SK-MEL-5 (cell line): ENCODE data around the gene PLD4. TPM values are rescaled to one million over a fixed set of nuclear protein-coding genes. Genes with fewer than 3 reads are reported as not detected.
"Not testable (repeated sequence)": the region's sequence is repeated elsewhere in the genome, so short reads cannot be mapped to it uniquely, and the experiment has no call there.

ENCODE experiments used
- DNase-seq: peaks from one replicate; pipeline ENCODE4 v3.0.0-alpha.2; 2016; ENCODE audit warnings: low read depth, low spot score
- in situ Hi-C: cut with HindIII; loops from 2 replicates; pipeline ENCODE4 v1.10.0; 2016; ENCODE audit warnings: low sequenced_read_pairs, high pct_unique_total_duplicates, low pct_unique_long_range_greater_than_20kb
- total RNA-seq: library from RNA; depleted of rRNA; stranded (reverse); fragments of >200 nt; shearing (Covaris generic); gene quantifications from 2 replicates; pipeline ENCODE4 v1.2.3, GENCODE V29; 2014

The PLD4 gene
- total RNA-seq, 1 experiment from 2014 or later, result not detected

DNA sequence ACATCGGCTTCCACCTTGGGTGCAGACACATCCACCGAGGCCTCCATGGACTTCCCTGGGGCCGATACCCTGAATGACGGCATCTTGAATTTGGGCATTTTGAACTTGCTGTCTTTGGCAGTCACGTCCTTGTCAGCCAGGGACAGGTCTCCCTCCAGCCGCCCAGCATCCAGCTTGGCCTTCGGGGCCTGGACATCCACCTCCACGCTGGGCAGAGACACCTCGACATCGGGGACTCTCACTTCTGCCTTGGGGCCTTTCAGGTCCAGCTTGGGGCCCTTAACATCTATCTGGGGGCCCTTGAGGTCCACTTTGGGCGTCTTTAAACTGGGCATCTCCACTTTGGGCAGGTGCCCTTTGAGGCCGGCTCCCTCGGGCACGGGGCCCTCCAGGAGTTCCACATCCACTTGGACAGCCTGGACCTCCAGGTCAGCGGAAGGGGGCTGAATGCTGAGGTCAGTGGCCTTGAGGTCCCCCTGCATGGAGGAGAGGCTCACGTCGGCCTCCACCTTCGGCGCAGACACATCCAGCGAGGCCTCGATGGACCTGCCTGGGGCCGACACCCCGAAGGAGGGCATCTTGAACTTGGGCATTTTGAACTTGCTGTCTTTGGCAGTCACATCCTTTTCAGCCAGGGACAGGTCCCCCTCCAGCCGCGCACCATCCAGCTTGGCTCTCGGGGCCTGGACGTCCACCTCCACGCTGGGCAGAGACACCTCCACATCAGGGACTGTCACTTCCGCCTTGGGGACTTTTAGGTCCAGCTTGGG, 19.9 kb downstream of the PLD4 start:
- DNase-seq, in situ Hi-C loops: not testable (repeated sequence)

DNA sequence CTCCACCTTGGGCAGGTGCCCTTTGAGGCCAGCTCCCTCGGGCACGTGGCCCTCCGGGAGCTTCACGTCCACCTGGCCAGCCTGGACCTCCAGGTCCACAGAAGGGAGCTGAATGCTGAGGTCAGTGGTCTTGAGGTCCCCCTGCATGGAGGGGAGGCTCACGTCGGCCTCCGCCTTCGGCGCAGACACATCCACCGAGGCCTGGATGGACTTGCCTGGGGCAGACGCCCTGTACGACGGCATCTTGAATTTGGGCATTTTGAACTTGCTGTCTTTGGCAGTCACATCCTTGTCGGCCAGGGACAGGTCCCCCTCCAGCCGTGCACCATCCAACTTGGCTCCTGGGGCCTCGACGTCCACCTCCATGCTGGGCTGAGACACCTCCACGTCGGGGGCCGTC, 20.6 kb downstream of the PLD4 start:
- in situ Hi-C loops, DNase-seq: not testable (repeated sequence)

GRCh38 chr14:104945986-104946965, 21.6 kb downstream of the PLD4 start:
- in situ Hi-C loops, DNase-seq: not testable (repeated sequence)

- in situ Hi-C loops, DNase-seq: not testable (repeated sequence)
These were observed 22.5 kb downstream of the PLD4 start for GRCh38 chr14:104947201-104947600.

DNA sequence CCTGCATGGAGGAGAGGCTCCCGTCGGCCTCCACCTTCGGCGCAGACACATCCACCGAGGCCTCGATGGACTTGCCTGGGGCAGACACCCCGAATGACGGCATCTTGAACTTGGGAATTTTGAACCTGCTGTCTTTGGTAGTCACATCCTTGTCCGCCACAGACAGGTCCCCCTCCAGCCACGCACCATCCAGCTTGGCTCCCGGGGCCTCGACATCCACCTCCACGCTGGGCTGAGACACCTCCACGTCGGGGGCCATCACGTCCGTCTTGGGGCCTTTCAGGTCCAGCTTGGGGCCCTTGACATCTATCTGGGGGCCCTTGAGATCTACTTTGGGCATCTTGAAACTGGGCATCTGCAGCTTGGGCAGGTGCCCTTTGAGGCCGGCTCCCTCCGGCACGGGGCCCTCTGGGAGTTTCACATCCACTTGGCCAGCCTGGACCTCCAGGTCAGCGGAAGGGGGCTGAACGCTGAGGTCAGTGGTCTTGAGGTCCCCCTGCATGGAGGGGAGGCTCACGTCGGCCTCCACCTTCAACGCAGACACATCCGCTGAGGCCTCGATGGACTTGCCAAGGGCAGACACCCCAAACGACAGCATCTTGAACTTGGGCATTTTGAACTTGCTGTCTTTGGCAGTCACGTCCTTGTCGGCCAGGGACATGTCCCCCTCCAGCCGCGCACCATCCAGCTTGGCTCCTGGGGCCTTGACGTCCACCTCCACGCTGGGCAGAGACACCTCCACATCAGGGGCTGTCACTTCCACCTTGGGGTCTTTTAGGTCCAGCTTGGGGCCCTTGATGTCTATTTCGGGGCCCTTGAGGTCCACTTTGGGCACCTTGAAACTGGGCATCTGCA, 23.4 kb downstream of the PLD4 start:
- DNase-seq, in situ Hi-C loops: not testable (repeated sequence)

DNA sequence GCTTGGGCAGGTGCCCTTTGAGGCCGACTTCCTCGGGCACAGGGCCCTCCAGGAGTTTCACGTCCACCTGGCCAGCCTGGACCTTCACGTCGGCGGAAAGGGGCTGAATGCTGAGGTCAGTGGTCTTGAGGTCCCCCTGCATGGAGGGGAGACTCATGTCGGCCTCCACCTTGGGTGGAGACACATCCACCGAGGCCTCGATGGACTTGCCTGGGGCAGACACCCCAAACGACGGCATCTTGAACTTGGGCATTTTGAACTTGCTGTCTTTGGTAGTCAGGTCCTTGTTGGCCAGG, 24.0 kb downstream of the PLD4 start:
- no peak for DNase-seq
- in situ Hi-C loops, result no loop called here

DNA sequence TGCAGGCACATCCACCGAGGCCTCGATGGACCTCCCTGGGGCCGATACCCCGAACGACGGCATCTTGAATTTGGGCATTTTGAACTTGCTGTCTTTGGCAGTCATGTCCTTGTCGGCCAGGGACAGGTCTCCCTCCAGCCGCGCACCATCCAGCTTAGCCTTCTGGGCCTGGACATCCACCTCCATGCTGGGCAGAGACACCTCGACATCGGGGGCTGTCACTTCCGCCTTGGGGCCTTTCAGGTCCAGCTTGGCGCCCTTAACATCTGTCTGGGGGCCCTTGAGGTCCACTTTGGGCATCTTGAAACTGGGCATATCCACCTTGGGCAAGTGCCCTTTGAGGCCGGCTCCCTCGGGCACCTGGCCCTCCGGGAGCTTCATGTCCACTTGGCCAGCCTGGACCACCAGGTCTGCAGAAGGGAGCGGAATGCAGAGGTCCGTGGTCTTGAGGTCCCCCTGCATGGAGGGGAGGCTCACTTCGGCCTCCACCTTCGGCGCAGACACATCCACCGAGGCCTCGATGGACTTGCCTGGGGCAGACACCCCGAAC, 24.8 kb downstream of the PLD4 start:
- DNase-seq, in situ Hi-C loops: not testable (repeated sequence)

DNA sequence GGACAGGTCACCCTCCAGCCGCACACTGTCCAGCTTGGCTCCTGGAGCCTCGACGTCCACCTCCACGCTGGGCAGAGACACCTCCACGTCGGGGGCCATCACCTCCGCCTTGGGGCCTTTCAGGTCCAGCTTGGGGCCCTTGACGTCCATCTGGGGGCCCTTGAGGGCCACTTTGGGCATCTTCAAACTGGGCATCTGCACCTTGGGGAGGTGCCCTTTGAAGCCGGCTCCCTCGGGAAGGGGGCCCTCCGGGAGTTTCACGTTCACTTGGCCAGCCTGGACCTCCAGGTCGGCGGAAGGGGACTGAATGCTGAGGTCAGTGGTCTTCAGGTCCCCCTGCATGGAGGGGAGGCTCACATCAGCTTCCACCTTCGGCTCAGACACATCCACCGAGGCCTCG, 25.3 kb downstream of the PLD4 start:
- in situ Hi-C loops, result no loop called here
- no peak for DNase-seq

- DNase-seq, in situ Hi-C loops: not testable (repeated sequence)
These were observed 26.0 kb downstream of the PLD4 start for GRCh38 chr14:104950701-104951100.

DNA sequence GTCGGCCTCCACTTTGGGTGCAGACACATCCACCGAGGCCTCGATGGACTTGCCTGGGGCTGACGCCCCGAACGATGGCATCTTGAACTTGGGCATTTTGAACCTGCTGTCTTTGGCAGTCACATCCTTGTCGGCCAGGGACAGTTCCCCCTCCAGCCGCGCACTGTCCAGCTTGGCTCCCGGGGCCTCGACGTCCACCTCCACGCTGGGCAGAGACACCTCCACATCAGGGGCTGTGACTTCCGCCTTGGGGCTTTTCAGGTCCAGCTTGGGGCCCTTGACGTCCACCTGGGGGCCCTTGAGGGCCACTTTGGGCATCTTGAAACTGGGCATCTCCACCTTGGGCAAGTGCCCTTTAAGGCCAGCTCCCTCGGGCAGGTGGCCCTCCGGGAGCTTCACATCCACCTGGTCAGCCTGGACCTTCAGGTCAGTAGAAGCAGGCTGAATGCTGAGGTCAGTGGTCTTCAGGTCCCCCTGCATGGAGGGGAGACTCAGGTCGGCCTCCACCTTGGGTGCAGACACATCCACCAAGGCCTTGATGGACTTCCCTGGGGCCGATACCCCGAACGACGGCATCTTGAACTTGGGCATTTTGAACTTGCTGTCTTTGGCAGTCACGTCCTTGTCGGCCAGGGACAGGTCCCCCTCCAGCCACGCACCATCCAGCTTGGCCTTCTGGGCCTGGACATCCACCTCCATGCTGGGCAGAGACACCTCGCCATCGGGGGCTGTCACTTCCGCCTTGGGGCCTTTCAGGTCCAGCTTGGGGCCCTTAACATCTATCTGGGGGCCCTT, 27.4 kb downstream of the PLD4 start:
- in situ Hi-C loops, result not testable (repeated sequence)

DNA sequence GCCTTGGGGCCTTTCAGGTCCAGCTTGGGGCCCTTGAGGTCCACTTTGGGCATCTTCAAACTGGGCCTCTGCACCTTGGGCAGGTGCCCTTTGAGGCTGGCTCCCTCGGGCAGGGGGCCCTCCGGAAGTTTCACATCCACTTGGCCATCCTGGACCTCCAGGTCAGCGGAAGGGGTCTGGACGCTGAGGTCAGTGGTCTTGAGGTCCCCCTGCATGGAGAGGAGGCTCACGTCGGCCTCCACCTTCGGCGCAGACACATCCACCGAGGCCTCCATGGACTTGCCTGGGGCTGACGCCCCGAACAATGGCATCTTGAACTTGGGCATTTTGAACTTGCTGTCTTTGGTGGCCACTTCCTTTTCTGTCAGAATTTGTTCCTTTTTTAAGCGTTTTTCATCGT, 28.4 kb downstream of the PLD4 start:
- DNase-seq, result no peak
- in situ Hi-C loops, result no loop called here

More for the DNA sequence above, 27.4 kb downstream of the PLD4 start:
- not testable (repeated sequence) for DNase-seq

GRCh38 chr14:104953896-104954656, 29.4 kb downstream of the PLD4 start:
- in situ Hi-C loops, result no loop called here
- no peak for DNase-seq

DNA sequence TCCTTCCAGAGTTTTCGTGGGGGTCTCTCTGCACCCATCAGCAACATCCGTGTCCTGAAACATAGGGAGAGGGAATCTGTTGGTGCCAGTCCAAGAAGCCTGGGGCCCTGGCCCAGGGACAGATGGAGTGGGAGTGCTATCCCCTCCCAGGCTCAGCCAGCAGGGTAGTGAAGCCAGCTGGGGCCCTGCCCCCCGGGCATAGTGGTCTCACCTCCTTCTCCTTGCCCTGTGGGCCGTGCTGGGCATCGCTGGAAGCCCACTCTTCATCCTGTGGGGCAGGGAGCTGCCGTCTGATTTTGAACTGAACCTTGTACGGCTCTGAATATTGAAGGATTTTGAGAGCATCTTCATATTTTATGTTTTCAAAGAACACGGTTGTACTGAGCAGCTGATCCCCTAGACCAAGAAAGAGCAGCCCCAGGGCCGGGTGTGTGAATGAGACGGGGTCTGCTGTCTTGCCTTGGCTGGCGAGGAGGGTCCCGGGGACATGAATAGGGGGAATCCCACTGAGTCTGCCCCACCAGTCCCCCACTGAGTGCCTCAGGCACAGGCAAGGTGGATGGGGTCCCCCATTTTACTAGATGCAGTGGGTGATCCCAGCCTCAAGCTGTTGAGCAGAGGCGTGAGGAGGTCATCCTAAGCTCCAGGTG, 30.2 kb downstream of the PLD4 start:
- no peak for DNase-seq
- in situ Hi-C loops, result no loop called here

DNA sequence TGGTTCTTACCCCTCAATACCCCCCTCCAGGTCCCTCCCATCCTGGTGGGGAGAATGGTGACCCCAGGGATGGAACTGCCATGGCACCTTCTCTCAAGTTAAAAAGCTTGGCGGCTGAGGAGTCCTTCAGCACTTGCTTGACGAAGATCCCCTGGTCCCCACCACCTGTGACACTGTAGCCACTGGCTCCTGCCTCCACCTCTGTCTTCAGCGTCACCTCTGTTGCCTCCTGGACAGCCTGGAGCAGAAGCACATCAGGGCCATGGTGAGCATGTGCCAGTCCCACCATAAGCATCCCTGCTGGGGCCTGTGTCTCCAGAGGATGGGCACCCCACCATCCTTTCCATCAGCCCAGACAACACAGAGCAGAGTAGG, 30.7 kb downstream of the PLD4 start:
- DNase-seq, result no peak
- in situ Hi-C loops, result no loop called here

DNA sequence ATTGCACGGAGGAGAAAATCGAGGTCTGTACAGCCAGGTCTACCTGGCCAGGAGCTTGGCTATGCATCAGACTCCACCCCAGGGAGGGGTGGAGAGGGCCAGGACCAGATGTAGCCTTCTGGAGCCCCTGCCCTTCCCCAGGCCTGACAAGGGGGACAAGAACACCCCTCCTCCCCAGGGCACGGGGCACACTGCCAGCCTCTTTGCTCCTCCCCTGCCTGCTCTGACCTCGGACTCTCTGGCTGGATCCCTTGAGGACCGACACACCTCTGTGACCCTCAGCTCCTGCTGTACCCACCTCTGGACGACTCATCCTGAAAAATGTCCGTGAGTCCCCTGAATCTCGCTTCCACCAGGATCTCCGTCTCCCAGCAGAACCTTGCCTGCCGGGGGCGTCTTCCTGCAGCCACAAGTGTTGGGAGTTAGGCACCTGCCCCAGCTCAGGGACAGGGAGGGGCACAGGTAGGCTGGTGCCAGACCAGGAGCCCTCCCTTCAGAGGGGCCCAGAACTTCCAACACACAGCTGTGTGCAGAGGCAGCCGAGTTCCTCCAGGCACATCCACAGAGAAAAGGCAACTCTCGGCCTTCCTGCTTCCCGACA, 31.7 kb downstream of the PLD4 start:
- in situ Hi-C loops, result no loop called here
- no peak for DNase-seq
